OCI-LY1 (cell line): ENCODE data around the gene BBS9.

Experiments used
- H2AFZ ChIP-seq: fragments of 200-600 bp; sonication (generic), shearing (Covaris generic); 2 replicates; pipeline ENCODE4 v1.6.0; 2014; ENCODE audit warnings: antibody characterized with exemption, mild to moderate bottlenecking, low read length
- H3F3A ChIP-seq: fragments of 200-600 bp; sonication (generic), shearing (Covaris generic); 2 replicates; pipeline ENCODE4 v1.6.0; 2014; ENCODE audit warnings: mild to moderate bottlenecking, antibody characterized with exemption, low read length, moderate library complexity; ENCODE audit not compliant: insufficient read depth
- H3K27ac ChIP-seq: fragments of 200-600 bp; sonication (generic); 2 replicates; pipeline ENCODE4 v1.5.1; 2014; ENCODE audit warnings: low read length, mixed run types, mild to moderate bottlenecking, low read depth; ENCODE audit not compliant: poor library complexity, severe bottlenecking
- H3K27me3 ChIP-seq: fragments of 200-600 bp; sonication (generic); 2 replicates; pipeline ENCODE4 v1.6.0; 2014; ENCODE audit warnings: antibody characterized with exemption, mild to moderate bottlenecking, low read length, moderate library complexity; ENCODE audit not compliant: insufficient read depth
- H3K36me3 ChIP-seq: fragments of 200-600 bp; sonication (generic); 2 replicates; pipeline ENCODE4 v1.6.1; 2014; ENCODE audit warnings: mild to moderate bottlenecking, antibody characterized with exemption, low read length, moderate library complexity, mixed read lengths; ENCODE audit not compliant: insufficient read depth
- H3K4me1 ChIP-seq: fragments of 200-600 bp; sonication (generic); 2 replicates; pipeline ENCODE4 v1.5.1; 2014; ENCODE audit warnings: mild to moderate bottlenecking, low read length, moderate library complexity; ENCODE audit not compliant: insufficient read depth, severe bottlenecking
- H3K4me2 ChIP-seq: fragments of 200-600 bp; sonication (generic), shearing (Covaris generic); 2 replicates; pipeline ENCODE4 v1.6.1; 2014; ENCODE audit warnings: low read length
- H3K4me3 ChIP-seq: fragments of 200-600 bp; sonication (generic); 2 replicates; pipeline ENCODE4 v1.5.1; 2014; ENCODE audit warnings: low read length, low read depth, mild to moderate bottlenecking, mixed read lengths; ENCODE audit not compliant: poor library complexity, severe bottlenecking
- H3K79me2 ChIP-seq: fragments of 200-600 bp; shearing (Covaris generic); 2 replicates; pipeline ENCODE4 v1.6.1; 2016; ENCODE audit warnings: mixed run types, low read length, mixed read lengths; ENCODE audit not compliant: insufficient read depth
- H3K9ac ChIP-seq: fragments of 200-600 bp; sonication (generic), shearing (Covaris generic); 2 replicates; pipeline ENCODE4 v1.6.1; 2014; ENCODE audit warnings: mild to moderate bottlenecking, low read length, mixed read lengths
- H3K9me2 ChIP-seq: fragments of 200-600 bp; sonication (generic), shearing (Covaris generic); 2 replicates; pipeline ENCODE4 v1.6.1; 2014; ENCODE audit warnings: low read depth, mild to moderate bottlenecking, low read length, mixed read lengths
- H3K9me3 ChIP-seq: fragments of 200-600 bp; shearing (Covaris generic); 2 replicates; pipeline ENCODE4 v1.6.1; 2014; ENCODE audit warnings: low read length, mixed read lengths
- H4K20me1 ChIP-seq: fragments of 200-600 bp; sonication (generic), shearing (Covaris generic); 2 replicates; pipeline ENCODE4 v1.6.0; 2016; ENCODE audit warnings: mild to moderate bottlenecking, low read length; ENCODE audit not compliant: insufficient read depth
- EZH2 ChIP-seq: fragments of 200-600 bp; sonication (generic), shearing (Covaris generic); IDR thresholded peaks from 2 replicates; pipeline ENCODE4 v1.8.0; 2017; ENCODE audit warnings: borderline replicate concordance, mixed run types, mild to moderate bottlenecking, antibody characterized with exemption, low read length, moderate library complexity, mixed read lengths
- TF ChIP-seq, protein P1 (sequence below): fragments of 200-600 bp; sonication (generic), shearing (Covaris generic); IDR thresholded peaks from 2 replicates; pipeline ENCODE4 v1.5.1; 2017; ENCODE audit warnings: mild to moderate bottlenecking, antibody characterized with exemption, low read length, moderate library complexity, mixed read lengths

BBS9 gene

GRCh38 chr7:33459340-33459751, 330.0 kb downstream of the BBS9 start:
- Histone ChIP-seq H3F3A (no peaks in the 10 kb centered on the region), H3K27ac (no peak overlapping the region), H3K9me2 (no peaks in the 10 kb centered on the region), H2AFZ (no peak overlapping the region), H3K9ac (no peak overlapping the region), H3K9me3 (no peaks in the 10 kb centered on the region), H3K4me3 (no peak overlapping the region), H4K20me1 (no peaks in the 10 kb centered on the region), H3K27me3 (no peaks in the 10 kb centered on the region), H3K79me2 (no peaks in the 10 kb centered on the region), H3K4me1 (no peaks in the 10 kb centered on the region), H3K4me2 (no peak overlapping the region), H3K36me3 (no peaks in the 10 kb centered on the region)
- no peak for TF ChIP-seq EZH2
- TF ChIP-seq, protein P1, sequence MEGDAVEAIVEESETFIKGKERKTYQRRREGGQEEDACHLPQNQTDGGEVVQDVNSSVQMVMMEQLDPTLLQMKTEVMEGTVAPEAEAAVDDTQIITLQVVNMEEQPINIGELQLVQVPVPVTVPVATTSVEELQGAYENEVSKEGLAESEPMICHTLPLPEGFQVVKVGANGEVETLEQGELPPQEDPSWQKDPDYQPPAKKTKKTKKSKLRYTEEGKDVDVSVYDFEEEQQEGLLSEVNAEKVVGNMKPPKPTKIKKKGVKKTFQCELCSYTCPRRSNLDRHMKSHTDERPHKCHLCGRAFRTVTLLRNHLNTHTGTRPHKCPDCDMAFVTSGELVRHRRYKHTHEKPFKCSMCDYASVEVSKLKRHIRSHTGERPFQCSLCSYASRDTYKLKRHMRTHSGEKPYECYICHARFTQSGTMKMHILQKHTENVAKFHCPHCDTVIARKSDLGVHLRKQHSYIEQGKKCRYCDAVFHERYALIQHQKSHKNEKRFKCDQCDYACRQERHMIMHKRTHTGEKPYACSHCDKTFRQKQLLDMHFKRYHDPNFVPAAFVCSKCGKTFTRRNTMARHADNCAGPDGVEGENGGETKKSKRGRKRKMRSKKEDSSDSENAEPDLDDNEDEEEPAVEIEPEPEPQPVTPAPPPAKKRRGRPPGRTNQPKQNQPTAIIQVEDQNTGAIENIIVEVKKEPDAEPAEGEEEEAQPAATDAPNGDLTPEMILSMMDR: peak; percentile 43; the same call in 1 of the 2 replicates

DNA sequence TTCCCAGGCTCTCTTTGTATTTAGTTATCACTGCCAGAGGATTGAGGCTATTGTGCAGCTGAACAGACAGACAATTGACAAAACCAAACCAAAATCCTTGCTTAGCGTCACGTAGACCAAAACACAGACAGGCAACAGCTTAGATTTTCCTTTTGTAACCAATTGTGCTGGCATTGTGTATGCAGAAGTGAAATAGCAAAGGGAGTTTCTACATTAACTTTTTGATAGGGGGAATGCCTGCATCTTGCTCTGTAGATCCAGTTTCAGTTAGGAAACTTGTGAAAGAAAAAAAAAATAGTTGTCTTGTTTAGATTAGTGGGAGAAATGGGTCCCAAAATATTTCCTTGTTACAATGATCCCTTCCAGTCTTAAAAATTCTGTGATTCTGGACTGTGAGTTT, 333.8 kb downstream of the BBS9 start:
- no peaks in the 10 kb centered on the region for H4K20me1 ChIP-seq

DNA sequence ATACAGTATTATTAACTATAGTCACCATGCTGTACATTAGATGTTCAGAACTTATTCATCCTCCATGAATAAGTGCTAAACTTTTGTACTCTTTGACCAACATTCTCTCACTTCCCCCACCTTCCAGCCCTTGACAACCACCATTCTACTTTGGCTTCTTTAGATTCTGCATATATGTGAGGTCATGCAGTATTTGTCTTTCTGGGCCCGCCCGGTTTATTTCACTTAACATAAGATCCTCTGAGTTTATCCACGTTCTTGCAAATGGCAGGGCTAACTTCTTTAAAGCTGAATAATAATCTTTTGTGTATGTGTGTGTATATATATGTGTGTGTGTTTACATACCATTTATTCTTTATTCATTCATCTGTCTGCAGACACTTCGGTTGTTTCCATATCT, 336.8 kb downstream of the BBS9 start:
- Histone ChIP-seq H3K9ac (no peak overlapping the region), H4K20me1 (no peaks in the 10 kb centered on the region), H3K36me3 (no peaks in the 10 kb centered on the region), H3K27me3 (no peaks in the 10 kb centered on the region), H2AFZ (no peak overlapping the region), H3K9me2 (no peaks in the 10 kb centered on the region), H3K4me2 (no peak overlapping the region), H3K4me3 (no peak overlapping the region), H3K27ac (no peak overlapping the region), H3K9me3 (no peaks in the 10 kb centered on the region), H3K79me2 (no peaks in the 10 kb centered on the region), H3K4me1 (no peaks in the 10 kb centered on the region), H3F3A (no peaks in the 10 kb centered on the region)
- TF ChIP-seq, protein P1: no peak
- TF ChIP-seq EZH2: no peak

More for the DNA sequence above, 333.8 kb downstream of the BBS9 start:
- Histone ChIP-seq H2AFZ (no peak overlapping the region), H3K4me3 (no peak overlapping the region), H3K9me3 (no peaks in the 10 kb centered on the region), H3K27ac (no peak overlapping the region), H3K9me2 (no peaks in the 10 kb centered on the region), H3K79me2 (no peaks in the 10 kb centered on the region), H3K4me2 (no peak overlapping the region), H3K27me3 (no peaks in the 10 kb centered on the region), H3F3A (no peaks in the 10 kb centered on the region), H3K9ac (no peak overlapping the region), H3K36me3 (no peaks in the 10 kb centered on the region), H3K4me1 (no peaks in the 10 kb centered on the region)
- TF ChIP-seq, protein P1: no peak
- no peak for TF ChIP-seq EZH2
